ENCODE results near the gene OBSCN.

OBSCN gene

GRCh38 chr1:228194436-228194835 lies 13.4 kb upstream of the OBSCN start:
- DNase-seq = no peak

GRCh38 chr1:228194921-228195812 lies 12.7 kb upstream of the OBSCN start:
- DNase-seq = no peak

GRCh38 chr1:228197555-228198147 lies 10.2 kb upstream of the OBSCN start:
- DNase-seq = no peak

GRCh38 chr1:228198977-228199590 lies 8.8 kb upstream of the OBSCN start:
- DNase-seq = no peak

- no peak for DNase-seq
Measured at GRCh38 chr1:228204958-228205357, 2.9 kb upstream of the OBSCN start.

- DNase-seq = no peak
Measured at GRCh38 chr1:228205526-228206436, 2.1 kb upstream of the OBSCN start.

GRCh38 chr1:228206582-228207351 lies 1.1 kb upstream of the OBSCN start:
- DNase-seq = no peak

- no peak for DNase-seq
Measured at GRCh38 chr1:228207381-228207810, 448 bp upstream of the OBSCN start.

GRCh38 chr1:228208831-228209551 lies 1.1 kb downstream of the OBSCN start:
- DNase-seq = no peak

- no peak for DNase-seq
Measured at GRCh38 chr1:228209657-228210056, 1.8 kb downstream of the OBSCN start.

GRCh38 chr1:228210076-228210651 lies 2.3 kb downstream of the OBSCN start:
- DNase-seq = no peak

- DNase-seq = no peak
Measured at GRCh38 chr1:228210712-228211530, 3.1 kb downstream of the OBSCN start.

- no peak for DNase-seq
Measured at GRCh38 chr1:228211531-228212414, 3.9 kb downstream of the OBSCN start.

GRCh38 chr1:228212415-228212965 lies 4.6 kb downstream of the OBSCN start:
- no peak for DNase-seq

- DNase-seq = peak; percentile 92
Measured at GRCh38 chr1:228212966-228213844, 5.4 kb downstream of the OBSCN start.

- DNase-seq = no peak
Measured at GRCh38 chr1:228213917-228214808, 6.3 kb downstream of the OBSCN start.

Data from activated CD4-positive, alpha-beta T cell treated with anti-CD3 and anti-CD28 coated beads, Interleukin-2, amount 50 U/mL, for 1 hour (primary cell).